Prostate gland (tissue), 2 donors: ENCODE data around the gene PLCH1.

ENCODE experiments used
- POLR2A ChIP-seq: fragments of 450-650 bp; IDR thresholded peaks from one replicate; pipeline ENCODE4 v1.6.1; 2016; ENCODE audit warnings: antibody characterized with exemption, mild to moderate bottlenecking
- TF ChIP-seq, protein P1 (sequence below), 4 experiments: fragments of 200-600 bp in 2 of 4; fragments of 450-650 bp in 2 of 4; sonication (generic) in 2 of 4; IDR thresholded peaks; 1 replicate in 3 of 4; 2 replicates in 1 of 4; pipeline ENCODE4 v1.5.1; 2016 to 2019; ENCODE audit warnings: antibody characterized with exemption in 4 of 4, mild to moderate bottlenecking in 2 of 4, moderate library complexity in 2 of 4

DNA sequence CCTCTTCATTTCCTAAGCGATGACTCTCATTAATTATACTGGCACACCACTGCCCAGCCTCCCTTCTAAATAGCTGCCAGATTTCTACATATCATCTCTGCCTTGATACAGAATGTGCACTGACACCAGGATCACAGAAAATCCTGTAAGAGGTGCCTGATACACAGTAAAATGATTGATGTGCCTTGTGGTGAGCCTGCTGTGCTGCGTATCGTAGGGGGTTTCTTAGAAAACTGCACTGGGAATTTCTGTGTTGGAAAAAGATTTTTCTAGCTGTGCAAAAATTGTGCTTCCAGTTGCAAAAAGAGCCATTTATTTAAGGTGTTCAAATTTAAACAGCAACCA is 3.0 kb upstream of the PLCH1 start:
- TF ChIP-seq, protein P1, sequence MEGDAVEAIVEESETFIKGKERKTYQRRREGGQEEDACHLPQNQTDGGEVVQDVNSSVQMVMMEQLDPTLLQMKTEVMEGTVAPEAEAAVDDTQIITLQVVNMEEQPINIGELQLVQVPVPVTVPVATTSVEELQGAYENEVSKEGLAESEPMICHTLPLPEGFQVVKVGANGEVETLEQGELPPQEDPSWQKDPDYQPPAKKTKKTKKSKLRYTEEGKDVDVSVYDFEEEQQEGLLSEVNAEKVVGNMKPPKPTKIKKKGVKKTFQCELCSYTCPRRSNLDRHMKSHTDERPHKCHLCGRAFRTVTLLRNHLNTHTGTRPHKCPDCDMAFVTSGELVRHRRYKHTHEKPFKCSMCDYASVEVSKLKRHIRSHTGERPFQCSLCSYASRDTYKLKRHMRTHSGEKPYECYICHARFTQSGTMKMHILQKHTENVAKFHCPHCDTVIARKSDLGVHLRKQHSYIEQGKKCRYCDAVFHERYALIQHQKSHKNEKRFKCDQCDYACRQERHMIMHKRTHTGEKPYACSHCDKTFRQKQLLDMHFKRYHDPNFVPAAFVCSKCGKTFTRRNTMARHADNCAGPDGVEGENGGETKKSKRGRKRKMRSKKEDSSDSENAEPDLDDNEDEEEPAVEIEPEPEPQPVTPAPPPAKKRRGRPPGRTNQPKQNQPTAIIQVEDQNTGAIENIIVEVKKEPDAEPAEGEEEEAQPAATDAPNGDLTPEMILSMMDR (IDR thresholded peaks at IDR 0.05), result no peak
- TF ChIP-seq POLR2A, result no peak
